Ectodermal cell (in vitro differentiated cells): ENCODE measurements around the gene EPN2.

Experiments used
- H3K27ac ChIP-seq: 2 replicates; pipeline ENCODE4 v1.7.0; 2013; ENCODE audit warnings: mild to moderate bottlenecking, low read depth, low read length; ENCODE audit not compliant: insufficient read depth, poor library complexity, severe bottlenecking
- H3K27me3 ChIP-seq: 2 replicates; pipeline ENCODE4 v1.7.0; 2013; ENCODE audit warnings: mild to moderate bottlenecking, low read length; ENCODE audit not compliant: insufficient read depth, control insufficient read depth, poor library complexity, severe bottlenecking
- H3K36me3 ChIP-seq: one replicate; pipeline ENCODE4 v1.7.0; 2013; ENCODE audit warnings: low read length; ENCODE audit not compliant: control insufficient read depth, insufficient read depth
- H3K4me1 ChIP-seq: one replicate; pipeline ENCODE4 v1.7.0; 2013; ENCODE audit warnings: low read length; ENCODE audit not compliant: control insufficient read depth, insufficient read depth
- H3K4me3 ChIP-seq: 2 replicates; pipeline ENCODE4 v1.7.0; 2013; ENCODE audit warnings: low read depth, low read length, control low read depth; ENCODE audit not compliant: insufficient read depth
- H3K9me3 ChIP-seq: 2 replicates; pipeline ENCODE4 v1.7.0; 2013; ENCODE audit warnings: mild to moderate bottlenecking, low read length, moderate library complexity; ENCODE audit not compliant: control insufficient read depth
- whole genome bisulfite sequencing, 2 experiments: methylation state at CpG; one replicate each; pipeline ENCODE4 v1.1.7; 2013; ENCODE audit warnings: missing lambda C conversion rate in 2 of 2; 5-methylcytosine and 5-hydroxymethylcytosine counted together

Gene EPN2

DNA sequence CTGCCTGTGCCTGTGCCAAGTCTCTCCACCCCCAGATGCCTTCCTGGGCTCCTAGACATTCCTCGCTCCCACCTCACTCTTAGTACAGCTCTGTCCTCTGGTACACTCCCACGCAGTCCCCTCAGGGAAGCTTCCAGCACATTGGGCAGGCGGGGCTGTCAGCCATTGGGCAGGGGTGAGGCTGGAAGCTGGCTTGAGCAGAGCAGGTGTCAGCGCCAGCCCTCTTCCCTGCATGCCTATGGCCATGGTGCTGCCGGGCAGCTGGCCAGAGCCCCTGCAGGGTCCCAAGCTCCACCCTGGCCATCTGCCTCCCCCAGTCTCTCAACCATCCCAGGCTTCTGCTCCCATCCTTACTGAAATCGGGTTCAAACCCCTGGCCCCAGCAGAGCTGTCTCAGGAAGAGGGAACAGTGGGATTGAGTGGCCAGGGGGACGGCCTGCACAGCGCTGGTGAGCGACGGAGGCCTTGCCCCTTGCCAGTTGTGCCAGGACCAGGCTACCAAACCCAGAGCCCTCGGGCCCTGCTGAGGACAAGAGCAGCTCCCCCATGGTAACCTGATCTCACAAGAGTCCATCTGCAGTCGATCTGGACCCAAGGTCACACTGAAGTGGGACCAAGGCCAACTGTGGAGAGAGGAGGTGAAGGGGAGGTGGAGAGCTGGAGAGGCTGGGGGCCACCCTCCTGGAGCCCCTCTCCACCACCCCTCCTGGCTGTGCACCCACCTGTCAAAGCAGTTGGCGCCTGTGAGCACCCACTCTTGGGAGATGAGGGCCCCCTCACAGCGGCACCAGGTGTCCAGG is 127.7 kb downstream of the EPN2 start:
- H3K9me3 ChIP-seq = no peaks in the 10 kb centered on the region
- no peaks in the 10 kb centered on the region for H3K36me3 ChIP-seq
- no peaks in the 10 kb centered on the region for H3K27me3 ChIP-seq
- H3K27ac ChIP-seq = no peak overlapping the region
- peaks cover 5% of the 10 kb centered on the region for H3K4me1 ChIP-seq
- 86 to 87% methylated on average over 14 of the region's 14 CpGs for WGBS, 2 experiments
- no peak overlapping the region for H3K4me3 ChIP-seq

DNA sequence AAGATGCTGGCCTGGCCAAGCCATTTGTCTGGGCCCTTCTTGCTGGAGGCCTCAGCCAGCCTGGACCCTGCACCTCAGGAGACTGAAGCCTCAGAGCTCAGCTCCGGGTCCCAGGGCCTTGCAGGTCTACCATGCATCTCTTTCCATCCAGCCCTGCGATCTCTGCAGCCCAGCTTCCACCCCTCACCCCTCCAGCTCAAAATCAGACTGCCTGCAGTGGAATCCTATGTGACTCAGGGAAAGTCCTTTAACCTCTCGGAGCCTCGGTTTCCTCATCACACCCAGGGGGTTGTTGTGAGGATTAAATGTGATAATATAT is 128.3 kb downstream of the EPN2 start:
- Histone ChIP-seq H3K27ac (no peak overlapping the region), H3K9me3 (no peaks in the 10 kb centered on the region), H3K36me3 (no peaks in the 10 kb centered on the region), H3K27me3 (no peaks in the 10 kb centered on the region), H3K4me1 (peaks cover 5% of the 10 kb centered on the region), H3K4me3 (no peak overlapping the region)
- WGBS, 2 experiments = 81 to 93% methylated on average over 2 to 3 of the region's 4 CpGs

DNA sequence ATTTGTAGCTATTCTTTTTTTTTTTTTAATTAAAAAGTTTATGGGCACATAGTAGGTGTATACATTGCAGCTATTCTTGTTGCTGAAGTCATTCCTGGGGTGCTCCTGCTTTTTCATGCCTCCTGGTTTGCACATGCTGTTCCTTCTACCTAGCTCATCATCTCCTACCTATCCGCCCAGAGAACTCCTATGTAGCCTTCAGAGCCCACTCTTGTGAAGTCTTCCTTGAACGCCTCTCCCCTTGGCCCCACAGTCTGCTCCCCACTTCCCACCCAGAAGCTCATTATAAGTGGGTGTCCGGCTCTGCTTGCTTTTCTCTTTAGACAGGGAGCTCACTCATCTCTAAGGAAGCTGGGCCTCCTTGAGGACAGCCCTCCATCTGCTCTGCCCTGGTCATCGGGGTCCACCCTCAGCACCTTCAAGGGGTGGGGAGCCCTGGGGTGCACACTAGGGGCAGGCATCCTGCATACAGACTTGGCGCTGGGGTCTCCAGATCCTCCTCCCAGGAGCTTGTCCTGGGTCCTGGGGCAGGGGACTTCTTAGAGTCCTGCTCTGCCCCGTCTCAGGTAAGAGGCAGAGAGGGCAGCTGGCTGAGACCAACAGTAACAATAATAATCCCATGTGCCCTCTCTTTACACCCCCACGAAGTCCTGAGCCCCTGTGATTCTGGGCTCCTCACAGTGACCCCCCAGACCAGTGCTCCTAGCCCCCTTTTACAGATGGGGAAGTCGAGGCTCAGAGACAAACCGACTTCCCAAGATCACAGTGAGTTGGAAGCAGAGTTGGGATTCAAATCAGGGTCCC is 128.9 kb downstream of the EPN2 start:
- H3K27ac ChIP-seq = no peak overlapping the region
- H3K27me3 ChIP-seq = no peaks in the 10 kb centered on the region
- no peaks in the 10 kb centered on the region for H3K9me3 ChIP-seq
- H3K4me3 ChIP-seq = no peak overlapping the region
- WGBS, 2 experiments = 92 to 94% methylated on average over 9 of the region's 9 CpGs
- peaks cover 5% of the 10 kb centered on the region for H3K4me1 ChIP-seq
- no peaks in the 10 kb centered on the region for H3K36me3 ChIP-seq

DNA sequence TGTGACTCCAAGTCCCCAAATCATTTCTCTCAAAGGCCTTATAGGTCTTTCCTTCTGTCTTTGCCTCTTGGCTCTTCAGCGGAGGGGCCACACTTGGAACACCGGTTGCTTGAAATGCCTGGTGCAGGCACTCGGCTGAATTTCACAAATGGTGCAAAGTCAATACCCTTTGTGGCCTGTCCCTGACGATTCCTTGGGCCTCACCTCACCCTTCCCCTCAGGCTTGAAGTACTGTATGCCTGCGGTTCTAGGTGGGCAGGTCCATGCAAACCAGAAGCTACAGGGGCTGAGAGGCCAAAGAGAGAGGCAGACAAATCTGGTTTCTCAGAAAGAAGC is 129.4 kb downstream of the EPN2 start:
- Histone ChIP-seq H3K9me3 (no peaks in the 10 kb centered on the region), H3K27me3 (no peaks in the 10 kb centered on the region), H3K27ac (no peak overlapping the region), H3K4me3 (no peak overlapping the region), H3K4me1 (peaks cover 4% of the 10 kb centered on the region), H3K36me3 (no peaks in the 10 kb centered on the region)
- 89 to 92% methylated on average over 5 of the region's 5 CpGs for WGBS, 2 experiments

DNA sequence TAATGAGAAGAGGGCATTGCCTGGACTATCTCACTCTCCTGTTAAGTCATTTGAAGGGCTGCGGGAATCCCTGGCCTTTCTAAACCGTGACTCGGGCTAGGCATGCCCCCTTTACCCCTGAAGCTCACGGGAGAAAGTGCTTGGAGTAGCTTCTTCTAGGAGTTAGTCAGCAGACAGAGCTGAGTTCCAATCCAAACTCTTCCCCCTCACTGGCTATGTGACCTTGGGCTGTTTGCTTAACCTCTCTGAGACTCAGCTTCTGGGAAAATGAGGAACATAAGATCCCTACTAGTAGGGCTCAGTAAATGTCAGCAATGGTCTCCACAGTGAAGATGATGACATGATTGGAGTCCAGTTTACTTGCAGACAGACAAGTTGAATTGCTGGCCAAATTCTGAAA is 131.1 kb downstream of the EPN2 start:
- no peaks in the 10 kb centered on the region for H3K9me3 ChIP-seq
- H3K36me3 ChIP-seq = no peaks in the 10 kb centered on the region
- no peak overlapping the region for H3K4me3 ChIP-seq
- H3K27ac ChIP-seq = no peak overlapping the region
- no peaks in the 10 kb centered on the region for H3K27me3 ChIP-seq
- whole genome bisulfite sequencing, 2 experiments = 91 to 96% methylated on average over 4 of the region's 4 CpGs
- H3K4me1 ChIP-seq = no peaks in the 10 kb centered on the region

DNA sequence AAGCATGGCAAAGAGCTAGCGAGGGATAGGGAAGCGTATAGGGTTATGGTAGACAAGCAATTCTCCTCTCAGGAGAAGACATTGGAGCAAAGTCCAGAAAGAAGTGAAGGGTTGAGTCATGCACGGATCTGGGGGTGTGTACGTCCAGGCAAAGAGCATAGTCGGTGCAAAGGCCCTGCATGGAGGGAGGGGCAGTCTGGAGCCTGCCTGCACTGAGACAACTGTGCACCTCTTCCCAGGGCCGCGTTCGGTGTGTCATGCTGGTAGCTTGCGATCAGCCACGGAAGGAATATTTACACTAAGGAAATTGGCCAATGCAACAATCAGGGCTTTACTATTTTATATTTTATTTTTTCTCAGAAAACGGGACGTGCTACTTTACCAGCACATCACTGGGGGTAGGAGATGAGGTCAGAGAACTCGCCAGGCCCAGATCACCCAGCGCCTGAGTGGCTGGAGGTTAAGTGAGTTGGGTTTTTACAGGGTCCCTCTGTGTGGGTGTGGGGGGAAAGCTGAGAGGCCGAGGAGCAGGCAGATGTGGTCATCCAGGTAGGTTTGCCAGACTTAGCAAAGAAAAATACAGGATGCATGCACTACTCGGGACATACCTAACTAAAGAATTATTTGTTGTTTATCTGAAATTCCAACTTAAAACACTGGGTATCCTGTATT is 132.1 kb downstream of the EPN2 start:
- Histone ChIP-seq H3K4me3 (no peak overlapping the region), H3K27me3 (no peaks in the 10 kb centered on the region), H3K9me3 (no peaks in the 10 kb centered on the region), H3K27ac (no peak overlapping the region), H3K4me1 (no peaks in the 10 kb centered on the region), H3K36me3 (no peaks in the 10 kb centered on the region)
- WGBS, 2 experiments = 96% methylated on average over 16 of the region's 16 CpGs

DNA sequence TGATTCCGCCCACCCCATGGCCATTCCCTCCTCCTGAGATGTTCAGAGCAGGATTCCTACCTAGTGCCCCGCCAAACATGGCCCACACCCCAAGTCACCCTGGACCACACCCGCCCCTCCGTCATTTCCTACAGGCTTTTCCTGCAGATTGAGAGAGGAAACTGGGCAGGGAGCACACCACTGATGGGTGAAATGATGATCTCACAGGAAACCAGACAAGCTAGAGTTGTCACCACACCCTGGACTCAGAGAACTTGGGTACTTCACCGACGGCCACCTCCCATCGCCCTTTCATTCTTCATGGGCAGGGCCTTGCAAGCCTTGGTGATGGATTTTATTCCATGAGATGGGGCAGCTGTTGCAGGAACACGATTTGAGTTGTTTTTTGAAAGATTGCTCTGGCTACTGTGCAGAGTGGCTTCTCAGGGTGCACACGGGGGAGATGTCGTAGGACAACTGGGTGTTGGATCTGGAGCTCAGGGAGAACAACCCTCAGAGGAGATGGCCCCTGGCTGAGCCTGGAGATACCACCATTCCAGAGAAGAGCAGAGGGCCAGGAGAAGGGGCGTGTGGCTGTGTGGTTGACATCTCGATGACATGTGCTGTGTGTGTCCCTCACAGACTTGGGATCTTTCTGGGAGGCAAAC is 132.8 kb downstream of the EPN2 start:
- Histone ChIP-seq H3K4me3 (no peak overlapping the region), H3K27ac (no peak overlapping the region), H3K4me1 (no peaks in the 10 kb centered on the region), H3K36me3 (no peaks in the 10 kb centered on the region), H3K9me3 (no peaks in the 10 kb centered on the region), H3K27me3 (no peaks in the 10 kb centered on the region)
- 95 to 97% methylated on average over 12 of the region's 12 CpGs for WGBS, 2 experiments

DNA sequence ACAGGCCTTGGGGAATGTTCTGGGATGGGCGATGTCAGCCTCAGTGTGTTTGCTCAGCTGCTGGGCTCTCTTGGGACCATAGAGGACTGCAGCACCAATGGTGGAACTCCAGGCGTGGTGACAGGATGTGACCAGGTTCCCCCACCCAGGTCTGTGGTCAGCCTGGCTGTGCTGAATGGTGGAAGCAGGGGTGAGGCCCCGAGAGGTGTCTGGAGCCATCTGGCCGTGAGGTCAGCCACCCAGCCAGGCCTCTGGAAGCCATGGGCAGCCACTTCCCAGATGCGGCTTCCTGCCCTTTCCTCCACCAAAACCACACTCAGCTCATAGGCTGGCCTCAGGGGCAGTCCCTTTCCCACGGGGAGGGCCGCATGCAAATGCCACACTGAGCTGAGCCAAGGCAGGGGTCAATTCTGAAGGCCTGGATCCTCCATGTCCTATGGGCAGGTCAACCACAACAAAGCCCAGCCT is 133.4 kb downstream of the EPN2 start:
- 87 to 93% methylated on average over 7 of the region's 7 CpGs for WGBS, 2 experiments
- Histone ChIP-seq H3K27me3 (no peaks in the 10 kb centered on the region), H3K27ac (no peak overlapping the region), H3K36me3 (no peaks in the 10 kb centered on the region), H3K9me3 (no peaks in the 10 kb centered on the region), H3K4me1 (no peaks in the 10 kb centered on the region), H3K4me3 (no peak overlapping the region)

DNA sequence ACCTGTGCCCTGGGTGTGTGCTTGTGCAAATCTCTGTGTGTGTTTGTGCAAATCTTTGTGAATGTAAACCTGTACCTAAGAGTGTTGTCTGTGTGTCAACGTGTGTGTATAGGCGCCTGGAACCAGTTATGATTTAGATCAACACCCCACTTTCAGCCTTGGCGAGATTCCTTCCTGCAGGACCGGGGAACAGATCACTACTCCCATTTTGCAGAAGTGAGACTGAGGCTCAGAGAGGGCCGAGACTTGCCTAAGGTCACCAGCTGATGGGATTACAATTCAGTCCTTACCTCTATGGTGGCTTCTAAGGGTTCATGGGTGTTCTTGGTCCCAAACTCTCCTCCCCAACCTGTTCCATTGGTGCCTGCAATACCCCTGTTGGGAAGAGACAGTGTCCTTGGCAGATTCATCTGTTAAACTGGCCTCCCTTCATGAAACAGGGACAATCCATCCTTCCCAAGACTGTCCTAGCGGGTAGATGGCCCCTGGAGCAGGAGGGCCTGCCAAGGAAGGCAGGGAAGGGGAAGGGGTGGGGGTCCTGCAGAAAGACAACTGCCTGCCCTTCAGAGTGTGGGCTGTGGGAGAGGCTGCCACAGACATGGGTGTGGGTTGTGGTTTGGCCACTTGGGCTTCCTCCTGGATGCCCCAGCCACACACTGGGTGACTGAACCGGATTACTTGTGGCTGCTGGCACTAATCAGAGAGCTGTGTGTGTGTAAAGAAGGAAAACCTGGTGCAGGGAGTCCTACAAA is 134.3 kb downstream of the EPN2 start:
- Histone ChIP-seq H3K4me1 (no peaks in the 10 kb centered on the region), H3K36me3 (no peaks in the 10 kb centered on the region), H3K4me3 (no peak overlapping the region), H3K27ac (no peak overlapping the region), H3K9me3 (no peaks in the 10 kb centered on the region), H3K27me3 (no peaks in the 10 kb centered on the region)
- 88 to 94% methylated on average over 7 of the region's 7 CpGs for WGBS, 2 experiments
